Stimulated activated CD4-positive, alpha-beta T cell treated with anti-CD3 and anti-CD28 coated beads, Interleukin-15, amount 100 ng/mL, for 1 hour (primary cell): ENCODE results near the gene OR52E4.

Experiments
- DNase-seq, 2 donors: peaks; one replicate each; pipeline ENCODE4 v3.0.0-alpha.2; 2020; ENCODE audit warnings: low read depth in 1 of 2, low spot score in 1 of 2

OR52E4 gene

DNA sequence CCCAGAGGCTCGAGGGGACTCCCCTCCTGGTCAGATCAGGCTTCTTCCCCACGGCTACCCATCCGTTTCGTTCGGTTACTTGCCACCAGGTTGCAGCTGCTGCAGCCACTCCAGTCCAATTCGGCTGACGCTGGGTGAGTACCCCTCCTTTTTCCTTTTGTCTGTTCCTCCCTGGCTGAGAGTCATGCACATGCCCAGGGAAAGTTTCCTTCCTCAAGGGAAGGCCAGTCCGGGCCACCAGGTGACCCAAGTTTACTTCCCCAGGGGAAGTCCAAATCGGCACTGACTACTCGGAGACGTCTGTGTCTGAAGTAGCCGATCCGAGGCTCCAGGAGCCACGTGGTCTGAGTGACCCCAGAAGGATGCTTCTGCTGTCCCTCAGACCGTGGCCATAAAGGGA lies 48.4 kb downstream of the OR52E4 start:
- no peak for DNase-seq

DNA sequence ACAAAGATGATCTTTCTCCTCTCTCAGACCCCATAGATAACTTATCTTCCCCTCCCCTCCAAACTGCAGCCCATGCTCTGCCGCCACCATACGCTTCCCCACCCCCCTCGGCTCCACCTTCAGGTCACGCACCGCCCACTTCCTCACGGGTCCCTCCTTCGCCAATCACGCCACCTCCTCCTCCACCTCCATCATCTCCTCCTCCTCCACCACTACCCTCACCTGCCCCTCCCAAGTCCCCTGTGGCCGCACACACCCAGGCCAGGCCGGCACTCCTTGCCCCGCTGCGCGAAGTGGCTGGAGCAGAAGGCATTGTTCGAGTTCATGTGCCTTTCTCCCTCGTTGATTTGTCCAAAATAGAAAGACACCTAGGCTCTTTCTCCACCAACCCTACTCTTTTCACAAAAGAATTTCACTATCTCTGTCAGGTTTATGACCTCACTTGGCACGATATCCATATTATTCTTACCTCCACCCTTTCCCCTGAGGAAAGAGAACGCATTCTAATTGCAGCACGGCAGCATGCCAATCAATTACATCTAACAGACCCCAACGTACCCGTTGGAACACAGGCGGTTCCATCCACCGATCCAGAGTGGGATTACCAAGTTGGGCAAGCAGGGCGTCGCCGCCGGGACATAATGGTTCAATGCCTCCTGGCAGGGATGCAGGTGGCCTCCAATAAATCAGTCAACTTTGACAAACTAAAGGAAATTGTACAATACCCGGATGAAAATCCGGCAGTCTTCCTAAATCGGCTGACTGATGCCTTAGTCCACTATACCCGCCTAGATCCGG lies 49.3 kb downstream of the OR52E4 start:
- no peak for DNase-seq

- DNase-seq: no peak
Observed at GRCh38 chr11:5930614-5931013, 50.2 kb downstream of the OR52E4 start.

- no peak for DNase-seq
Observed at GRCh38 chr11:5931061-5931460, 50.6 kb downstream of the OR52E4 start.

GRCh38 chr11:5932671-5933070 lies 52.2 kb downstream of the OR52E4 start:
- DNase-seq: no peak

GRCh38 chr11:5933116-5933515 lies 52.7 kb downstream of the OR52E4 start:
- no peak for DNase-seq
